Jurkat, Clone E6-1 (cell line): ENCODE data around the gene CCL3. TPM values are rescaled to one million over a fixed set of nuclear protein-coding genes. Genes with fewer than 3 reads are reported as not detected.
A peak's percentile ranks its signal among the peaks of the same experiment; 100 is the strongest.
"Not testable (repeated sequence)": the region's sequence is repeated elsewhere in the genome, so short reads cannot be mapped to it uniquely, and the experiment has no call there.

ENCODE experiments used
- DNase-seq: peaks from one replicate; pipeline ENCODE4 v3.0.0-alpha.2; 2011; ENCODE audit warnings: low read depth, low spot score
- H3K4me3 ChIP-seq: 2 replicates; pipeline ENCODE4 v1.5.1; 2011; ENCODE audit warnings: mild to moderate bottlenecking, low read length, control low read depth, moderate library complexity
- polyA plus RNA-seq: library from polyadenylated mRNA; unstranded; fragments of >200 nt; gene quantifications from one replicate; pipeline ENCODE4 v1.2.1, GENCODE V29; 2012; ENCODE audit warnings: missing spikeins; ENCODE audit not compliant: insufficient read length, insufficient read depth

The CCL3 gene
- polyA plus RNA-seq, result not detected

DNA sequence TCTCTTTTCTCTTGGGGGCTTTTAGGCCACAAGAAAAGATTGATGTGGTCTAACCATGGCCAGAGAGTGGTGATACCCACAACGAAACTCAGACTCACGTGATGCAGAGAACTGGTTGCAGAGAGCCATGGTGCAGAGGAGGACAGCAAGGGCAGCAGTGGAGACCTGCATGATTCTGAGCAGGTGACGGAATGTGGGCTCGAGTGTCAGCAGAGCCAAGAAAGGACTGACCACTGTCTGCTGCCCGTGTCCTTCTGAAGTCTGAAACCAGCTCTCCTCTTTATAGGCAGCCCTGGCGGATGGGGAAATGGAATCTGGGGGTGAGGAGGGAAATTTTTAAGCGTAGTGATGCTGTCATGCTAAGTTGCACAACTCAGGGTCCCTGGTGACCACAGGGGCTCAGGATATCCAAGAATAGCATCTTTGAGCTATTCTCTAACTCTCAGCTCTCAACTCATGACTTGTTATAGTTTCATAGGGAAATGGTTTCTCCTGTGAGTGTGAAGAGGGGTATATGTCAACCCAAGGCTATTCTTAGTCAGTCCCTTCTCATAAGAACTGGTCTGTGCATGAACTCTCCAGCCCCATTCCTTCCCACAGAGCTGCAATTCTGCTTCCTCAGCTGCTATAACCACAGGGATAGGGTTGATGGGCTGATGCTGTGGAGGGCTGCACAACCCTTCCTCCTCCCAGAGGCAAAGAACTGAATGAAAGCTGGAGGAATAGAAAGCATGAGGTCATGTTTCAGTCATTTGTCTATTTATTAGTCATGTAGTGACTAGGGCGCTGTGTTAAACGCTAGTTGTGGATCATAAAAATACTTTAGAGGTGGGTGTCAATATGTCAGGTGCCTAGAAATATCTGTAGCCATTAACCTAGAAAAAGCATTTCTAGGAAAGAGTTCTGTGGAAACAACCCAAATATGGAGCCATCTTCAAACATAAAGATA, at the start of gene CCL3:
CCL3 (minus strand) TSS at position 256 of the 949 bp plus-strand sequence; CDS start at position 171, 85 bp downstream.
- no peak within 1 kb of the TSS for H3K4me3 ChIP-seq
- DNase-seq, result no peak

DNA sequence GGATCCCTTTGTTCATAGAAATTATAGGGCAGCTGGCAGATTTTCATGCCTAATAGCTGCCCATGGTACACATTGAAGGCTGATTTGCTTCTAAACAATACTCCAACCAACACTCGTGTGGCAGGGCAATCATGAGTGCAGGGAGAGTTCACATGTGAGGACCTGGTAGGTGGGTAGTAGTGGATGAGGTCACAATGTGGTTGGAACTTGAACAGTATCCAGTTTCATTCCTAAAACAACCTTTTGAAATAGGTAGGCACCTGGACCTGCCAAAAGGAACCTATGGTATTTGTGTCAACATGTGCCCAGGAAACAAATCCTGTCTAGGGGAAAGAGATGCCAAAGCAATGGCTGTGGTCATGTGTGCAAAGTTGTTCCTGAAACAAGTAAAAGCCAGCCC, 46.5 kb upstream of the CCL3 start:
- H3K4me3 ChIP-seq, result no peak overlapping the region
- DNase-seq, result no peak

GRCh38 chr17:36136036-36136435, 46.1 kb upstream of the CCL3 start:
- no peak overlapping the region for H3K4me3 ChIP-seq
- DNase-seq, result no peak

GRCh38 chr17:36135465-36135864, 45.5 kb upstream of the CCL3 start:
- no peak for DNase-seq
- H3K4me3 ChIP-seq, result no peak overlapping the region

DNA sequence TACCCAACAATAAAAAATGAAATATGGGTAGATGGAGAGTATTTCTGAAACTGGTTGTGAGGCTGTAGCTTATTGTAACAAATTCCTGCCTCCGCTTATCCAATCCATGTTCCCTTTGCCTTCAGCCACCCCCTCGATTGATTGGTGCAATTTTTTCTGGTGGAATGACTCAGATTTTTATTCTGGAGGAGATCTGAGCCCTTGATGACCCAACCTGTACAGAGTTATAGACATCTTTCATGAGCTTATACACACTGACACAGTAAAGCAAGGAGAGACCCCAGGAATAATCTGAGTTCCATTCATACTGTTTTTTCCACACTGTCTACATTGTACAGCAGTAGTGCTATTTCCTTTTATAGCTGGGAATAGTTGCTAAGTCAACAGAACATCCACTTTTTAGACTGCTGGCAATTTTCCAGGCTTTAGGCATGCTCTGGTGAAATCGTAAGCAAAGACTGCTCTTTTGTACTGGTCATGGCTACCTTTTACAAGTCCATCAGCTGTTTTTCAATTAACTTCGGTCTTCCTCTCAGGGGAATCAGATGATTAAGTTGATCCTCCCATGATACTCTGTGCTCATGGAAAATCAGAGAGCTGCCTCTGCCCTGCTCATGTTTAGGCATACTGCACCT, 43.8 kb upstream of the CCL3 start:
- no peak for DNase-seq
- H3K4me3 ChIP-seq, result no peak overlapping the region

DNA sequence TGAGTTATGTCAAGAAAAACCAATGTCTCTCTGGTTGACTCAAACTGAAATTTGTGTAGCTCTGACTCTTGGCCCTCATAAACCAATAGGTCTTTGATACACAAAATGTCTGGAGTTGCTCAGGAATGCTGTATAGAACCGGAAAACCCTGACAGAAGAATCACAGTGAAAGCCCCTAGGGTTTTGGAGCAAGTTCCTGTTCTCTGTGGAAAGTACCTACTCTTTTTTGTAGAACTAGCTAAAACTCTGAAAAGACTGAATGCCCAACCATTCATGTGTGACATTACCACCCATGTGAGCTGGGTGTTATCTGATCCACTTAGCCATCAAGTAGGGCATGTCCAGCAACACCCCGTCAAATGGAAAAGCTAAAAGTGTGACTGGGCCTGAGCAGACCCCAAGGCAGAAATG, 42.5 kb upstream of the CCL3 start:
- no peak for DNase-seq

DNA sequence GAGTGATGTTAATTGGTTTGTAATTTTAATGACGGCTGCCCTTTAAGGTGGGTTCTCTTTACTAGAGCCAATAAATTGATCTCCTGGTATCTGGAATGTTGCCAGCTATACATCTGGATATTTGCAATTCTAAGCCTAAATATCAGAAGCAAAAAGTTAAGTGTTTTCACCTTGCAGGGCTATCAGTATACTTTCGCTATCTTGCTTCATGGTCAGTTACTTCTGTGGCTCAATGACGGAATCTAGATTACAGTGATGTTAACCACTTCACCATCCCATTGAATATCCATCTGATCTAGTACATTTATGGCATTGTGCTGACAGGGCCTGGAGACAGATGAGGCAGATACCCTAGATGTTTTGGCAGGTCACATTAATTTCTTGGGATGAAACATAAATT, 42.0 kb upstream of the CCL3 start:
- H3K4me3 ChIP-seq, result no peak overlapping the region
- DNase-seq, result no peak

More for the DNA sequence above, 42.5 kb upstream of the CCL3 start:
- H3K4me3 ChIP-seq, result no peak overlapping the region

DNA sequence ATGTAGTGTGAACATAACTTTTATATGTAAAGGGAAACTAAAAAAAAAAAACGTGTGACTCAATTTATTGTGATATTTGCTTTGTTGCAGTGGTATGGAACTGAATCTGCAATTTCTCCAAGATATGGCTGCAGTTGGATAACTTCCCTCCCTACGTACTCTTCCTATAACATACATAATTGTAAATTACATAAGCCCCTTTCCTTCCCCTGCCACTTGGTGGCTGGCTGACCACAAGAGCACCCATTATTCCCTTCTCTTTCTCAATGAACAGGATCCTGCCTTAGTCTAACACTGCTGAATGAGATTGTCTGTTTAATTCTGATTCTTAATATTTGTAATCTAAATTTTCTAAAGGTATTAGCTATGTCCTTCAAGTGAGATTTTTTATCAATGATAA, 41.5 kb upstream of the CCL3 start:
- no peak overlapping the region for H3K4me3 ChIP-seq
- DNase-seq, result no peak

GRCh38 chr17:36130346-36130745, 40.4 kb upstream of the CCL3 start:
- H3K4me3 ChIP-seq, result no peak overlapping the region
- no peak for DNase-seq

GRCh38 chr17:36129616-36130015, 39.7 kb upstream of the CCL3 start:
- DNase-seq, result no peak
- no peak overlapping the region for H3K4me3 ChIP-seq

DNA sequence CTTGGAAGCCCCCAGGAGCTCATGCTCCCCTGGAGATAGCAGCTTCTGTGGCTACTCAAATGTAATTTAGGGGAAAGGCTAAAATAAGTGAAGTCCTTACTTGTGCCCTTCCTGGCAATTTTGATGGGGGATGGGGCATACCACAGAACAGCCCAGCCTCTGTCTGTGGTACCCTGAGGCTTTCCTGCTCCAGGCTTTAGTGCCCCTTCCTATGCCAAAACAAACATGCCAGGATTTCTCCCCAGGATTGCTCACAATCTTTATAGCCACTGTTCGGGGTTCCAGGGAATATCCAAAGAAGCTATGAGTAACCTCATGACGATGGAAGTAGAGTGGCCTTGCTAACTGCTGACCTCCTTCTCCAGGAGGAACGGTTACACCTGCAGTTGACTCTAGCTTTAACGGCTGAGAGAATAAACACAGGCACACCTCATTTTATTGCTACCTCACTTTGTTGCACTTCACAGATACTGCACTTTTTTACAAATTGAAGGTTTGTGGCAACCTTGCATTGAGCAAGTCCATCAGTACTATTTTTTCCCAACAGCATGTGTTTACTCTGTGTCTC, 38.6 kb upstream of the CCL3 start:
- no peak overlapping the region for H3K4me3 ChIP-seq
- no peak for DNase-seq

- no peak for DNase-seq
- no peak overlapping the region for H3K4me3 ChIP-seq
Observed at GRCh38 chr17:36127911-36128310, 38.0 kb upstream of the CCL3 start.

DNA sequence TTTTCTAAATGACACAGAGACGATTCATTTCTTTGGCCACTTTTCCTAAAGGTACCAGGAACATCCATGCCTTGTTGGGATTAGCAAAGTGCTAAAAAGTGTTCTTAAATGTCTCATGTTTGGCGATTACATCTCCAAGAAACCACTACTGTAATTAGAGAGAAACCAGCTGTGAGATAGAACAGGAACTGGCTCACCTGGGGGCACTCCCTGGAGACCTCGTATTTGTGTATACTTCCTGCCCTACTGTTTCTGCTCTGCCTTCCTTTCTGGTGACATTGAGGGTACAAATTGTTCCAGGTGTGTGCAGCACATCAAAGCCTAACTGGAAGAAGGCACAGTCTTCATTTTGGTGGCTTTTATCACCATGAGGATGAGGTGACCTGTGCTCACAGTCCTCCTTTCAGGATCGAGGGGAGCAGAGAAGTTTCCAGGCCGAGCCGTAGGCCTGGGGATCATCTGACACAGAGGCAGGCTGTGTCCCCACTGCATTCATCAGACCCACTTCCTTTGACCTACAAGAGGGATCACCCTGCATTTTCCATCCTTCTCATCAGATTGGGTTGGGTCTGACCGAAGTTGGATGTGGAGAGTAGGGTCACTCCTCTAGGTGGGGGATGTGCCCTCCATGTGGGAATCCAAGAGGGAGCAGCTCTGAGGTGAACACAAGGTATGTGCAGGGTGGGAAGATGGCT, 37.4 kb upstream of the CCL3 start:
- H3K4me3 ChIP-seq, result no peak overlapping the region

DNA sequence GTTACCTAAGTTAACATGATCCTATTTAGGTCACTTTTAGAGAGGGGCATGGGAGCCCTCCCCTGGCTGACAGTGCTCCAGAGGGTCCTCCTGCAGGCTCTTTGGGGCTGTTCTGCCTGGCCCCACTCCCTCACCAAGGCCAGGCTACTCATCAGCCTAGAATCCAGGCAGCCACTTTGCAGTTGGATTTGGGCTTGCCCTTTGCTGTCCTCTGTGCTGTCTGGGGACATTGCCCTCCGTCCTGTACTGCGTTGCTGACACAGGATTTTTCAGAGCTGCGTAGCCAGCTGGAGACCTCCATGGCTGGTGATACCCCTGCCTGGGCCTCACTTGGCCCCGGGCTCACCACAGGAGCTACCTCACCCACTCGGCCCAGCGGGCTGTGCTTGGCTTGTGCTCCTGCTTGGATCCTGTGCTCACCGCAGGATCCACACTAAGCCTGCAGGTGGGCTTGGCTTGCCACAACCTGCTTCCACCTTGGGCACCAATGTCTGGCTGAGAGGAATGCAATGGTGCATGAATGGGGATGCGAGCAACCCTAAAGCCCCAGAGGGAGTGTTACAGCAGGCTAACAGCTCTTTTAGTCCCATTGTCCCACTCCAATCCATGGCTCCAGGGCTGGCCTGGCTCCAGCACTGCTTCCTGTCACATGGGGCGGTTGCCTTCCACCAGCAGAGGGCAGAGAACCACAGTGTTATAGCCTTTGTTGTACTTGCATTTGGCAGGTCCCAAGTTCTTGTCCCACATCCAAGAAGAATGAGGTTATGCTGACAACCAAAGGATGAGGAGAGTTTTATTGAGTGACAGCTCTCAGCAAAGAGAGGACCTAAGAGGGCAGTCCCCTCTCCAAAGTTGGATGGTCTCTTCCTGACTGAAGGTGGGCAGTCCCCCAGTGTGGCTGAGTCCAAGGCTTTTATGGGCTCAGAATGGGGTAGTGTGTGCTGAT, 35.2 kb upstream of the CCL3 start:
- no peak overlapping the region for H3K4me3 ChIP-seq
- no peak for DNase-seq

More for the DNA sequence above, 37.4 kb upstream of the CCL3 start:
- peak; percentile 38 for DNase-seq

GRCh38 chr17:36123431-36123830, 33.5 kb upstream of the CCL3 start:
- no peak for DNase-seq
- no peak overlapping the region for H3K4me3 ChIP-seq

DNA sequence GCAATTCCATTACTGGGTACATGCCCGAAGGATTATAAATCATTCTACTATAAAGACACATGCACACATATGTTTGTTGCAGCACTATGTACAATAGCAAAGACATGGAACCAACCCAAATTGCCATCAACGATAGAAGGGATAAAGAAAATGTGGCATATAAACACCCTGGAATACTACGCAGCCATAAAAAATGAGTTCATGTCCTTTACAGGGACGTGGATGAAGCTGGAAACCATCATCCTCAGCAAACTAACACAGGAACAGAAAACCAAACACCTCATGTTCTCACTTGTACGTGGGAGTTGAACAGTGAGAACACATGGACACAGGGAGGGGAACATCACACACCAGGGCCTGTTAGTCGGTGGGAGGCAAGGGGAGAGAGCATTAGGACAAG, 31.2 kb upstream of the CCL3 start:
- H3K4me3 ChIP-seq, DNase-seq: not testable (repeated sequence)

- DNase-seq, result no peak
- no peak overlapping the region for H3K4me3 ChIP-seq
Observed at GRCh38 chr17:36120221-36120620, 30.3 kb upstream of the CCL3 start.
